ENCODE measurements around the gene SRP68.

SRP68 gene

DNA sequence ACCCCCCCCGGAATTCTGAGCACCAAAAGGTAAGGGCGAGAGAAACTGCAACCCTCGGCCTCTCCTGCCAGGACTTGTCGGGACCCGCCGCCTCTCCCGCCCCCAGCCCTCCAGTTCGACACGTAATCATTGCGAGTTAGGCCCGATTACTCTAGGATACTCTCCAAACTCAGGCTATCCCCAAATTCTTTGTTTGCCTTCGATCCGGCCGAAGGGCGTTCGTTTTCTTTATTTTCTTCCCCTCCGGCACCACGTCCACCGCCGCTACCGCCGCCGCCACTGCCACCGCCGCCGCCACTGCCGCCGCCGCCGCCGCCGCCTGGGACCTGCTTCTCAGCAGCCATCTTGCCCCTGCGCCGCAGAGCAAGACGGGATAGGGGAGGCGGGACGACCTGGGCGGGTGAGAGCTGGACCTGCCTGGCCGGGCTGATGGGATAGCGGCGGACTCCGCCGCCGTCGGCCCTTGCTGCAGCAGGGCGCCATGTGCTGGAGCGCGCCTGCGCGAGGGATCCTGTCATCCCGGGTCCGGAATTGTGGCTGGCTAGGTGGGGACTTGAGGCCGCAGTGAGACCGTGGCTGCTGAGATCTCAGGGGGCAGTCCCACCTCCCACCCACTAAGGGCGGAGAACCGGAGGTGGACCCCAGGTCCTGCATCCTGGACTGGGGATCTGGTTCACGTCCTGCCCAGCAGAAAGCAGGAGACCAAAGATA, at the start of gene SRP68:
Gene SRP68 (minus strand): TSS at position 370 of the 711 bp plus-strand sequence. CDS start 26 bp downstream, at position 344.
- ChIA-PET POLR2A (interaction anchor here (0.5 to 2.4 kb wide), 16 partner anchors 9 to 207 kb away, joined by 3 to 15 read pairs (median 4); partner anchors contain the start of genes ACOX1, EXOC7 and TEN1), CTCF (interaction anchor here (0.5 to 3.3 kb wide), 4 partner anchors 11 to 236 kb away, joined by 3 to 19 read pairs (median 4); partner anchors contain the start of gene QRICH2)
- Histone ChIP-seq H3K9me3 (ENCODE audit: control insufficient read depth, insufficient read depth, low read depth, low read length) (no peaks in the 10 kb centered on the region), H3K36me3 (ENCODE audit: control insufficient read depth in 2 of 2, insufficient read depth in 1 of 2, low read length in 2 of 2) (peaks cover 25 to 30% of the 10 kb centered on the region in 2 experiments), H3K4me1 (ENCODE audit: control insufficient read depth, insufficient read depth, low read length) (peaks cover 11% of the 10 kb centered on the region), H3K4me3 (ENCODE audit: low read depth, low read length) (peak within 1 kb of the TSS; percentile 93), H3K27ac (ENCODE audit: extremely low read depth, low read depth, low read length) (peak within 1 kb of the TSS; percentile 83)
- no peak for TF ChIP-seq ZNF473 (tag by site-specific recombination; IDR thresholded peaks at IDR 0.05)
- TF ChIP-seq SP2 (tag by site-specific recombination; IDR thresholded peaks at IDR 0.05): peak; percentile 89
- TF ChIP-seq ZNF830 (tag by site-specific recombination; IDR thresholded peaks at IDR 0.05; ENCODE audit: low read depth): no peak
- peak; percentile 47; the same call in 1 of the 2 replicates for TF ChIP-seq KLF10 (tag by site-specific recombination; IDR thresholded peaks at IDR 0.05)
- TF ChIP-seq ZNF423 (tag by site-specific recombination; IDR thresholded peaks at IDR 0.05): no peak
- TF ChIP-seq ZNF561 (tag by site-specific recombination; IDR thresholded peaks at IDR 0.05; ENCODE audit: borderline replicate concordance): peak; percentile 68; the same call in 1 of the 2 replicates
- no peak for TF ChIP-seq ZNF548 (tag by site-specific recombination; IDR thresholded peaks at IDR 0.05)
- TF ChIP-seq ZNF335 (tag by site-specific recombination; conservative IDR thresholded peaks at IDR 0.05): peak; percentile 95
- TF ChIP-seq WT1 (tag by site-specific recombination; IDR thresholded peaks at IDR 0.05): peak; percentile 47; the same call in 1 of the 2 replicates
- TF ChIP-seq ZNF292 (tag by site-specific recombination; IDR thresholded peaks at IDR 0.05; ENCODE audit: borderline replicate concordance, low read depth): no peak
- peak; percentile 32; the same call in 1 of the 2 replicates for TF ChIP-seq EGR2 (tag by site-specific recombination; IDR thresholded peaks at IDR 0.05; ENCODE audit: low read depth)
- TF ChIP-seq ZBTB8A (tag by site-specific recombination; IDR thresholded peaks at IDR 0.05): peak; percentile 61
- peak; percentile 50; the same call in 1 of the 2 replicates for TF ChIP-seq ZNF629 (tag by site-specific recombination; IDR thresholded peaks at IDR 0.05)
- TF ChIP-seq, protein P1, sequence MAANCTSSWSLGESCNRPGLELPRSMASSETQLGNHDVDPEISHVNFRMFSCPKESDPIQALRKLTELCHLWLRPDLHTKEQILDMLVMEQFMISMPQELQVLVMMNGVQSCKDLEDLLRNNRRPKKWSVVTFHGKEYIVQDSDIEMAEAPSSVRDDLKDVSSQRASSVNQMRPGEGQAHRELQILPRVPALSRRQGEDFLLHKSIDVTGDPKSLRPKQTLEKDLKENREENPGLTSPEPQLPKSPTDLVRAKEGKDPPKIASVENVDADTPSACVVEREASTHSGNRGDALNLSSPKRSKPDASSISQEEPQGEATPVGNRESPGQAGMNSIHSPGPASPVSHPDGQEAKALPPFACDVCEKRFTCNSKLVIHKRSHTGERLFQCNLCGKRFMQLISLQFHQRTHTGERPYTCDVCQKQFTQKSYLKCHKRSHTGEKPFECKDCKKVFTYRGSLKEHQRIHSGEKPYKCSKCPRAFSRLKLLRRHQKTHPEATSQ (tag by site-specific recombination; IDR thresholded peaks at IDR 0.05): peak; percentile 39; the same call in 1 of the 2 replicates
- TF ChIP-seq, protein P2, sequence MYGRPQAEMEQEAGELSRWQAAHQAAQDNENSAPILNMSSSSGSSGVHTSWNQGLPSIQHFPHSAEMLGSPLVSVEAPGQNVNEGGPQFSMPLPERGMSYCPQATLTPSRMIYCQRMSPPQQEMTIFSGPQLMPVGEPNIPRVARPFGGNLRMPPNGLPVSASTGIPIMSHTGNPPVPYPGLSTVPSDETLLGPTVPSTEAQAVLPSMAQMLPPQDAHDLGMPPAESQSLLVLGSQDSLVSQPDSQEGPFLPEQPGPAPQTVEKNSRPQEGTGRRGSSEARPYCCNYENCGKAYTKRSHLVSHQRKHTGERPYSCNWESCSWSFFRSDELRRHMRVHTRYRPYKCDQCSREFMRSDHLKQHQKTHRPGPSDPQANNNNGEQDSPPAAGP (tag by site-specific recombination; IDR thresholded peaks at IDR 0.05): peak; percentile 32
- 0 out of 2 replicates have a peak, but pooled peaks have one; percentile 68 for TF ChIP-seq ZNF785 (tag by site-specific recombination; IDR thresholded peaks at IDR 0.05)
- TF ChIP-seq, protein P3, sequence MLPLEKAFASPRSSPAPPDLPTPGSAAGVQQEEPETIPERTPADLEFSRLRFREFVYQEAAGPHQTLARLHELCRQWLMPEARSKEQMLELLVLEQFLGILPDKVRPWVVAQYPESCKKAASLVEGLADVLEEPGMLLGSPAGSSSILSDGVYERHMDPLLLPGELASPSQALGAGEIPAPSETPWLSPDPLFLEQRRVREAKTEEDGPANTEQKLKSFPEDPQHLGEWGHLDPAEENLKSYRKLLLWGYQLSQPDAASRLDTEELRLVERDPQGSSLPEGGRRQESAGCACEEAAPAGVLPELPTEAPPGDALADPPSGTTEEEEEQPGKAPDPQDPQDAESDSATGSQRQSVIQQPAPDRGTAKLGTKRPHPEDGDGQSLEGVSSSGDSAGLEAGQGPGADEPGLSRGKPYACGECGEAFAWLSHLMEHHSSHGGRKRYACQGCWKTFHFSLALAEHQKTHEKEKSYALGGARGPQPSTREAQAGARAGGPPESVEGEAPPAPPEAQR (tag by site-specific recombination; IDR thresholded peaks at IDR 0.05): peak; percentile 40; the same call in 1 of the 2 replicates
- TF ChIP-seq, protein P4, sequence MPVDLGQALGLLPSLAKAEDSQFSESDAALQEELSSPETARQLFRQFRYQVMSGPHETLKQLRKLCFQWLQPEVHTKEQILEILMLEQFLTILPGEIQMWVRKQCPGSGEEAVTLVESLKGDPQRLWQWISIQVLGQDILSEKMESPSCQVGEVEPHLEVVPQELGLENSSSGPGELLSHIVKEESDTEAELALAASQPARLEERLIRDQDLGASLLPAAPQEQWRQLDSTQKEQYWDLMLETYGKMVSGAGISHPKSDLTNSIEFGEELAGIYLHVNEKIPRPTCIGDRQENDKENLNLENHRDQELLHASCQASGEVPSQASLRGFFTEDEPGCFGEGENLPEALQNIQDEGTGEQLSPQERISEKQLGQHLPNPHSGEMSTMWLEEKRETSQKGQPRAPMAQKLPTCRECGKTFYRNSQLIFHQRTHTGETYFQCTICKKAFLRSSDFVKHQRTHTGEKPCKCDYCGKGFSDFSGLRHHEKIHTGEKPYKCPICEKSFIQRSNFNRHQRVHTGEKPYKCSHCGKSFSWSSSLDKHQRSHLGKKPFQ (tag by site-specific recombination; IDR thresholded peaks at IDR 0.05): peak; percentile 57; the same call in 1 of the 2 replicates
- TF ChIP-seq, protein P5, sequence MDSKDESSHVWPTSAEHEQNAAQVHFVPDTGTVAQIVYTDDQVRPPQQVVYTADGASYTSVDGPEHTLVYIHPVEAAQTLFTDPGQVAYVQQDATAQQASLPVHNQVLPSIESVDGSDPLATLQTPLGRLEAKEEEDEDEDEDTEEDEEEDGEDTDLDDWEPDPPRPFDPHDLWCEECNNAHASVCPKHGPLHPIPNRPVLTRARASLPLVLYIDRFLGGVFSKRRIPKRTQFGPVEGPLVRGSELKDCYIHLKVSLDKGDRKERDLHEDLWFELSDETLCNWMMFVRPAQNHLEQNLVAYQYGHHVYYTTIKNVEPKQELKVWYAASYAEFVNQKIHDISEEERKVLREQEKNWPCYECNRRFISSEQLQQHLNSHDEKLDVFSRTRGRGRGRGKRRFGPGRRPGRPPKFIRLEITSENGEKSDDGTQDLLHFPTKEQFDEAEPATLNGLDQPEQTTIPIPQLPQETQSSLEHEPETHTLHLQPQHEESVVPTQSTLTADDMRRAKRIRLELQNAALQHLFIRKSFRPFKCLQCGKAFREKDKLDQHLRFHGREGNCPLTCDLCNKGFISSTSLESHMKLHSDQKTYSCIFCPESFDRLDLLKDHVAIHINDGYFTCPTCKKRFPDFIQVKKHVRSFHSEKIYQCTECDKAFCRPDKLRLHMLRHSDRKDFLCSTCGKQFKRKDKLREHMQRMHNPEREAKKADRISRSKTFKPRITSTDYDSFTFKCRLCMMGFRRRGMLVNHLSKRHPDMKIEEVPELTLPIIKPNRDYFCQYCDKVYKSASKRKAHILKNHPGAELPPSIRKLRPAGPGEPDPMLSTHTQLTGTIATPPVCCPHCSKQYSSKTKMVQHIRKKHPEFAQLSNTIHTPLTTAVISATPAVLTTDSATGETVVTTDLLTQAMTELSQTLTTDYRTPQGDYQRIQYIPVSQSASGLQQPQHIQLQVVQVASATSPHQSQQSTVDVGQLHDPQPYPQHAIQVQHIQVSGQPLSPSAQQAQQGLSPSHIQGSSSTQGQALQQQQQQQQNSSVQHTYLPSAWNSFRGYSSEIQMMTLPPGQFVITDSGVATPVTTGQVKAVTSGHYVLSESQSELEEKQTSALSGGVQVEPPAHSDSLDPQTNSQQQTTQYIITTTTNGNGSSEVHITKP (tag by site-specific recombination; IDR thresholded peaks at IDR 0.05): peak; percentile 46; the same call in 1 of the 2 replicates
- TF ChIP-seq, protein P6, sequence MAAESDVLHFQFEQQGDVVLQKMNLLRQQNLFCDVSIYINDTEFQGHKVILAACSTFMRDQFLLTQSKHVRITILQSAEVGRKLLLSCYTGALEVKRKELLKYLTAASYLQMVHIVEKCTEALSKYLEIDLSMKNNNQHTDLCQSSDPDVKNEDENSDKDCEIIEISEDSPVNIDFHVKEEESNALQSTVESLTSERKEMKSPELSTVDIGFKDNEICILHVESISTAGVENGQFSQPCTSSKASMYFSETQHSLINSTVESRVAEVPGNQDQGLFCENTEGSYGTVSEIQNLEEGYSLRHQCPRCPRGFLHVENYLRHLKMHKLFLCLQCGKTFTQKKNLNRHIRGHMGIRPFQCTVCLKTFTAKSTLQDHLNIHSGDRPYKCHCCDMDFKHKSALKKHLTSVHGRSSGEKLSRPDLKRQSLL (tag by site-specific recombination; IDR thresholded peaks at IDR 0.05): 0 out of 2 replicates have a peak, but pooled peaks have one; percentile 12
- TF ChIP-seq, protein P7, sequence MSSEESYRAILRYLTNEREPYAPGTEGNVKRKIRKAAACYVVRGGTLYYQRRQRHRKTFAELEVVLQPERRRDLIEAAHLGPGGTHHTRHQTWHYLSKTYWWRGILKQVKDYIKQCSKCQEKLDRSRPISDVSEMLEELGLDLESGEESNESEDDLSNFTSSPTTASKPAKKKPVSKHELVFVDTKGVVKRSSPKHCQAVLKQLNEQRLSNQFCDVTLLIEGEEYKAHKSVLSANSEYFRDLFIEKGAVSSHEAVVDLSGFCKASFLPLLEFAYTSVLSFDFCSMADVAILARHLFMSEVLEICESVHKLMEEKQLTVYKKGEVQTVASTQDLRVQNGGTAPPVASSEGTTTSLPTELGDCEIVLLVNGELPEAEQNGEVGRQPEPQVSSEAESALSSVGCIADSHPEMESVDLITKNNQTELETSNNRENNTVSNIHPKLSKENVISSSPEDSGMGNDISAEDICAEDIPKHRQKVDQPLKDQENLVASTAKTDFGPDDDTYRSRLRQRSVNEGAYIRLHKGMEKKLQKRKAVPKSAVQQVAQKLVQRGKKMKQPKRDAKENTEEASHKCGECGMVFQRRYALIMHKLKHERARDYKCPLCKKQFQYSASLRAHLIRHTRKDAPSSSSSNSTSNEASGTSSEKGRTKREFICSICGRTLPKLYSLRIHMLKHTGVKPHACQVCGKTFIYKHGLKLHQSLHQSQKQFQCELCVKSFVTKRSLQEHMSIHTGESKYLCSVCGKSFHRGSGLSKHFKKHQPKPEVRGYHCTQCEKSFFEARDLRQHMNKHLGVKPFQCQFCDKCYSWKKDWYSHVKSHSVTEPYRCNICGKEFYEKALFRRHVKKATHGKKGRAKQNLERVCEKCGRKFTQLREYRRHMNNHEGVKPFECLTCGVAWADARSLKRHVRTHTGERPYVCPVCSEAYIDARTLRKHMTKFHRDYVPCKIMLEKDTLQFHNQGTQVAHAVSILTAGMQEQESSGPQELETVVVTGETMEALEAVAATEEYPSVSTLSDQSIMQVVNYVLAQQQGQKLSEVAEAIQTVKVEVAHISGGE (tag by site-specific recombination; conservative IDR thresholded peaks at IDR 0.05; ENCODE audit: low read depth): peak; percentile 40; the same call in 1 of the 2 replicates

All from HEK293 (cell line).